ENCODE results near the gene LUC7L3.
"Not testable (repeated sequence)": the region's sequence is repeated elsewhere in the genome, so short reads cannot be mapped to it uniquely, and the experiment has no call there.

Gene LUC7L3

DNA sequence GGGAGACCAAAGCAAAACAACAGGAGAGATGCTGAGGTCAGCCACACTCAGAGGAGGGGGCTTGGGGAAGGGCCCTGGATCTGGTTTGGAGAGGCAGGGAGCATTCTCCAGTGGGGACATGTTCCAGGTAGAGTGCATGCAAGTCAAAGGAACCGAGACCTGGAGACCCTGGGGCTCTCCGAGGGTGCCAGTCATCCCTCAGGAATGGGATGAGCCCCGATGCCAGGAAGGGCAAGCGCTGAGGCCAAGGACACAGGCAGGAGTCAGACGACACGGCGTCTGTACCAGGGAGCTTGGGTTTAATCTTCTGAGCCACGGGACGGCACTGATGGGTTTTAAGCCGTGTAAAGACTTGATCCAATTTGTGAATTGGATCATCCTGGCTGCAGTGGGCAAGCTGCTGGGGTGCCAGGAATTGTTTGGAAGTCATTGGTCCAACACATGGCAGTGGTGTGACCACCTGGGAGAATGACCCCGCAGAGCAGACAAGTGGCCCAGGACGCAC lies 80.8 kb downstream of the LUC7L3 start:
- H3K4me1 ChIP-seq (ENCODE audit: low read length), result peaks cover 6% of the 10 kb centered on the region; the same call in 1 of the 2 replicates
- H3K9me3 ChIP-seq (replicated peaks; ENCODE audit: insufficient read depth, low read length), result no peaks in the 10 kb centered on the region
- no peak for DNase-seq

GRCh38 chr17:50802609-50803571 lies 83.5 kb downstream of the LUC7L3 start:
- TF ChIP-seq, protein P1, sequence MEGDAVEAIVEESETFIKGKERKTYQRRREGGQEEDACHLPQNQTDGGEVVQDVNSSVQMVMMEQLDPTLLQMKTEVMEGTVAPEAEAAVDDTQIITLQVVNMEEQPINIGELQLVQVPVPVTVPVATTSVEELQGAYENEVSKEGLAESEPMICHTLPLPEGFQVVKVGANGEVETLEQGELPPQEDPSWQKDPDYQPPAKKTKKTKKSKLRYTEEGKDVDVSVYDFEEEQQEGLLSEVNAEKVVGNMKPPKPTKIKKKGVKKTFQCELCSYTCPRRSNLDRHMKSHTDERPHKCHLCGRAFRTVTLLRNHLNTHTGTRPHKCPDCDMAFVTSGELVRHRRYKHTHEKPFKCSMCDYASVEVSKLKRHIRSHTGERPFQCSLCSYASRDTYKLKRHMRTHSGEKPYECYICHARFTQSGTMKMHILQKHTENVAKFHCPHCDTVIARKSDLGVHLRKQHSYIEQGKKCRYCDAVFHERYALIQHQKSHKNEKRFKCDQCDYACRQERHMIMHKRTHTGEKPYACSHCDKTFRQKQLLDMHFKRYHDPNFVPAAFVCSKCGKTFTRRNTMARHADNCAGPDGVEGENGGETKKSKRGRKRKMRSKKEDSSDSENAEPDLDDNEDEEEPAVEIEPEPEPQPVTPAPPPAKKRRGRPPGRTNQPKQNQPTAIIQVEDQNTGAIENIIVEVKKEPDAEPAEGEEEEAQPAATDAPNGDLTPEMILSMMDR (IDR thresholded peaks at IDR 0.05; ENCODE audit: low read length), result no peak
- TF ChIP-seq EZH2phosphoT487 (IDR thresholded peaks at IDR 0.05; ENCODE audit: low read length), result no peak
- no peak for TF ChIP-seq EZH2 (optimal IDR thresholded peaks at IDR 0.05; ENCODE audit: low read depth, low read length)
- H4K20me1 ChIP-seq (ENCODE audit: insufficient read depth, low read length), result no peaks in the 10 kb centered on the region

More for the DNA sequence above, 80.8 kb downstream of the LUC7L3 start:
- Histone ChIP-seq H3K79me2 (ENCODE audit: low read length) (no peaks in the 10 kb centered on the region), H3K4me2 (ENCODE audit: low read depth, low read length) (no peak overlapping the region), H3K27ac (ENCODE audit: low read length) (no peak overlapping the region), H3K27me3 (replicated peaks; ENCODE audit: insufficient read depth, low read length) (no peaks in the 10 kb centered on the region), H3K36me3 (replicated peaks; ENCODE audit: insufficient read depth, low read length) (no peaks in the 10 kb centered on the region), H3F3A (ENCODE audit: insufficient read depth, low read length) (no peaks in the 10 kb centered on the region), H3K9ac (ENCODE audit: low read length) (no peak overlapping the region), H3K4me3 (ENCODE audit: low read length) (no peak overlapping the region), H4K20me1 (ENCODE audit: insufficient read depth, low read length) (no peaks in the 10 kb centered on the region), H3K9me2 (replicated peaks; ENCODE audit: insufficient read depth, low read length) (no peaks in the 10 kb centered on the region), H2AFZ (ENCODE audit: low read length) (no peak overlapping the region)
- no peak for TF ChIP-seq EZH2phosphoT487 (IDR thresholded peaks at IDR 0.05; ENCODE audit: low read length)
- TF ChIP-seq, protein P1 (IDR thresholded peaks at IDR 0.05; ENCODE audit: low read length), result no peak
- no peak for TF ChIP-seq EZH2 (optimal IDR thresholded peaks at IDR 0.05; ENCODE audit: low read depth, low read length)

DNA sequence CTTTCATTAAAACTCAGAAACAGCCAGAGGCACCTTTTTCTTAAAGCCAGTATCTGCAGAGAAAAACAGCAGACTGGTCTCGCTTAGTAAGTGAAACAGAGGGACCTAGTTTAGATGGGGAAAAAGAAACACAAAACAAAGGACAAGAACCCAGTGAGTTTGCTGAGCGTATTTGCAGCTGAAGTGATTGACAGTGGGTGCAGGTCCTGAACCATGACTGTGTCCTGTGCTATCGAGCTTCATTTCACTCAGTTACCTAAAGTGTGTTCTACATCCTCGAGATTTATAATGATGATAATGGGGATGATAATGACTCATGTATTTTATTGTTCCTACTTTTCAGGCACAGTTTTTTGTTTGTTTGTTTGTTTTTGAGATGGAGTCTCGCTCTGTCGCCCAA lies 84.3 kb downstream of the LUC7L3 start:
- Histone ChIP-seq H3K79me2 (ENCODE audit: low read length) (no peaks in the 10 kb centered on the region), H4K20me1 (ENCODE audit: insufficient read depth, low read length) (no peaks in the 10 kb centered on the region), H3K36me3 (replicated peaks; ENCODE audit: insufficient read depth, low read length) (no peaks in the 10 kb centered on the region), H2AFZ (ENCODE audit: low read length) (no peak overlapping the region), H3K9me3 (replicated peaks; ENCODE audit: insufficient read depth, low read length) (no peaks in the 10 kb centered on the region), H3F3A (ENCODE audit: insufficient read depth, low read length) (no peaks in the 10 kb centered on the region), H3K9me2 (replicated peaks; ENCODE audit: insufficient read depth, low read length) (no peaks in the 10 kb centered on the region), H3K4me2 (ENCODE audit: low read depth, low read length) (no peak overlapping the region), H3K27me3 (replicated peaks; ENCODE audit: insufficient read depth, low read length) (no peaks in the 10 kb centered on the region), H3K27ac (ENCODE audit: low read length) (no peak overlapping the region), H3K9ac (ENCODE audit: low read length) (no peak overlapping the region), H3K4me3 (ENCODE audit: low read length) (no peak overlapping the region), H3K4me1 (ENCODE audit: low read length) (peaks cover 6% of the 10 kb centered on the region; the same call in 1 of the 2 replicates)
- no peak for DNase-seq
- TF ChIP-seq EZH2phosphoT487 (IDR thresholded peaks at IDR 0.05; ENCODE audit: low read length) (no peak), EZH2 (optimal IDR thresholded peaks at IDR 0.05; ENCODE audit: low read depth, low read length) (no peak)
- TF ChIP-seq, protein P1 (IDR thresholded peaks at IDR 0.05; ENCODE audit: low read length), result no peak

More at GRCh38 chr17:50802609-50803571, 83.5 kb downstream of the LUC7L3 start:
- DNase-seq, result no peak
- Histone ChIP-seq H3K9me2 (replicated peaks; ENCODE audit: insufficient read depth, low read length) (no peaks in the 10 kb centered on the region), H3K4me3 (ENCODE audit: low read length) (no peak overlapping the region), H3K9me3 (replicated peaks; ENCODE audit: insufficient read depth, low read length) (no peaks in the 10 kb centered on the region), H2AFZ (ENCODE audit: low read length) (no peak overlapping the region; the same call in 1 of the 2 replicates), H3K4me2 (ENCODE audit: low read depth, low read length) (no peak overlapping the region), H3K9ac (ENCODE audit: low read length) (no peak overlapping the region), H3F3A (ENCODE audit: insufficient read depth, low read length) (no peaks in the 10 kb centered on the region), H3K4me1 (ENCODE audit: low read length) (peaks cover 6% of the 10 kb centered on the region; the same call in 1 of the 2 replicates), H3K36me3 (replicated peaks; ENCODE audit: insufficient read depth, low read length) (no peaks in the 10 kb centered on the region), H3K27me3 (replicated peaks; ENCODE audit: insufficient read depth, low read length) (no peaks in the 10 kb centered on the region), H3K79me2 (ENCODE audit: low read length) (no peaks in the 10 kb centered on the region), H3K27ac (ENCODE audit: low read length) (no peak overlapping the region)

DNA sequence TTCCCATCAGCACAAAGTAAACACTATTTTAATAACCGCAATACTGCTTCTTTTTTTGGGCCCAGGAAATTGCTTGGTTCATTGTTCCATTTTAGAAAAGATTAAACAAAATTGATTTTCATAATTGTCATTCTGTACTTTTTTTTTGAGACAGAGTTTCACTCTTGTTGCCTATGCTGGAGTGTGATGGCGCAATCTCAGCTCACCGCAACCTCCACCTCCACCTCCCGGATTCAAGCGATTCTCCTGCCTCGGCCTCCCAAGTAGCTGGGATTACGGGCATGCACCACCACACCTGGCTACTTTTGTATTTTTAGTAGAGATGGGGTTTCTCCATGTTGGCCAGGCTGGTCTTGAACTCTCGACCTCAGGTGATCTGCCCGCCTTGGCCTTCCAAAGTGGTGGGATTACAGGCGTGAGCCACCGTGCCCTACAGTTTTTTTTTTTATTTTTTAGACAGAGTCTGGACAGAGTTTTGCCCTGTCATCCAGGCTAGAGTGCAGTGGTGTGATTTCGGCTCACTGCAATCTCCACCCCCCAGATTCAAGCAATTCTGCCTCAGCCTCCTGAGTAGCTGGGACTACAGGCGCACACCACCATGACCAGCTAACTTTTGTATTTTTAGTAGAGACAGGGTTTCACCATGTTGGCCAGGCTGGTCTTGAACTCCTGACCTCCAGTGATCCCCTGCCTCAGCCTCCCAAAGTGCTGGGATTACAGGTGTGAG lies 85.5 kb downstream of the LUC7L3 start:
- not testable (repeated sequence) for H3K27me3 ChIP-seq (replicated peaks; ENCODE audit: insufficient read depth, low read length)

More for the DNA sequence above, 85.5 kb downstream of the LUC7L3 start:
- H3F3A ChIP-seq (ENCODE audit: insufficient read depth, low read length); H3K27ac ChIP-seq (ENCODE audit: low read length); H3K79me2 ChIP-seq (ENCODE audit: low read length); DNase-seq; H2AFZ ChIP-seq (ENCODE audit: low read length); H3K9me2 ChIP-seq (replicated peaks; ENCODE audit: insufficient read depth, low read length); H3K36me3 ChIP-seq (replicated peaks; ENCODE audit: insufficient read depth, low read length); H3K4me3 ChIP-seq (ENCODE audit: low read length); H3K4me1 ChIP-seq (ENCODE audit: low read length); H4K20me1 ChIP-seq (ENCODE audit: insufficient read depth, low read length); H3K9me3 ChIP-seq (replicated peaks; ENCODE audit: insufficient read depth, low read length); H3K9ac ChIP-seq (ENCODE audit: low read length); H3K4me2 ChIP-seq (ENCODE audit: low read depth, low read length): not testable (repeated sequence)

All from MM.1S (cell line).